Stimulated activated CD4-positive, alpha-beta T cell treated with anti-CD3 and anti-CD28 coated beads, Interleukin-1b, Interleukin-23, amount 100 ng/mL, for 4 hours (primary cell): ENCODE results near the gene SH3RF1.
"Not testable (repeated sequence)": the region's sequence is repeated elsewhere in the genome, so short reads cannot be mapped to it uniquely, and the experiment has no call there.

ENCODE experiments used
- DNase-seq, 2 donors: peaks; one replicate each; pipeline ENCODE4 v3.0.0-alpha.2; 2020; ENCODE audit warnings: low read depth in 2 of 2

Gene SH3RF1

GRCh38 chr4:169270810-169271691 lies at the start of gene SH3RF1:
SH3RF1 (minus strand) TSS chr4:169270956; CDS start chr4:169269212, 1,744 bp downstream.
- peak in 1 of 2 donors; percentile 12 for DNase-seq

- DNase-seq = no peak
Measured at GRCh38 chr4:169315530-169316343, 45.0 kb upstream of the SH3RF1 start.

- DNase-seq = no peak
Measured at GRCh38 chr4:169314906-169315305, 44.1 kb upstream of the SH3RF1 start.

GRCh38 chr4:169313732-169314131 lies 43.0 kb upstream of the SH3RF1 start:
- no peak for DNase-seq

- DNase-seq = no peak
Measured at GRCh38 chr4:169312690-169313422, 42.1 kb upstream of the SH3RF1 start.

- DNase-seq = no peak
Measured at GRCh38 chr4:169311643-169312365, 41.0 kb upstream of the SH3RF1 start.

GRCh38 chr4:169309326-169309967 lies 38.7 kb upstream of the SH3RF1 start:
- no peak for DNase-seq

GRCh38 chr4:169307576-169307975 lies 36.8 kb upstream of the SH3RF1 start:
- no peak for DNase-seq

GRCh38 chr4:169305651-169306050 lies 34.9 kb upstream of the SH3RF1 start:
- DNase-seq = no peak

GRCh38 chr4:169305173-169305572 lies 34.4 kb upstream of the SH3RF1 start:
- no peak for DNase-seq

GRCh38 chr4:169295822-169296221 lies 25.1 kb upstream of the SH3RF1 start:
- no peak for DNase-seq

GRCh38 chr4:169293343-169294176 lies 22.8 kb upstream of the SH3RF1 start:
- DNase-seq = no peak

GRCh38 chr4:169287983-169288382 lies 17.2 kb upstream of the SH3RF1 start:
- DNase-seq = not testable (repeated sequence)

GRCh38 chr4:169286562-169287301 lies 16.0 kb upstream of the SH3RF1 start:
- no peak for DNase-seq

- DNase-seq = no peak
Measured at GRCh38 chr4:169283114-169283509, 12.4 kb upstream of the SH3RF1 start.

GRCh38 chr4:169282429-169283113 lies 11.8 kb upstream of the SH3RF1 start:
- DNase-seq = no peak

GRCh38 chr4:169279108-169279507 lies 8.4 kb upstream of the SH3RF1 start:
- DNase-seq = no peak

- no peak for DNase-seq
Measured at GRCh38 chr4:169278624-169279023, 7.9 kb upstream of the SH3RF1 start.

- not testable (repeated sequence) for DNase-seq
Measured at GRCh38 chr4:169277838-169278237, 7.1 kb upstream of the SH3RF1 start.
